PFSK-1 (cell line): ENCODE results near the gene CREB3L2.

Experiments used
- FOXP2 ChIP-seq: optimal IDR thresholded peaks from 2 replicates; pipeline ENCODE3; 2011; ENCODE audit warnings: borderline replicate concordance, control low read depth, inconsistent platforms; ENCODE audit not compliant: insufficient read depth; ENCODE audit errors: extremely low read length, extremely low read depth
- POLR2AphosphoS5 ChIP-seq: IDR thresholded peaks from 2 replicates; pipeline ENCODE4 v1.6.1; 2012; ENCODE audit warnings: low read depth, mild to moderate bottlenecking, control low read depth, low read length, moderate library complexity
- SIN3A ChIP-seq: IDR thresholded peaks from 2 replicates; pipeline ENCODE4 v1.6.1; 2012; ENCODE audit warnings: mild to moderate bottlenecking, low read length, moderate library complexity, borderline replicate concordance; ENCODE audit not compliant: insufficient read depth
- TAF1 ChIP-seq: IDR thresholded peaks from 2 replicates; pipeline ENCODE4 v1.6.1; 2012; ENCODE audit warnings: low read length, control low read depth, borderline replicate concordance; ENCODE audit not compliant: insufficient read depth
- TF ChIP-seq, protein P1 (sequence below), 2 experiments: IDR thresholded peaks; 2 replicates each; pipeline versions ENCODE4 v1.6.1 to v1.8.0; 2011 to 2012; ENCODE audit warnings: low read depth in 2 of 2, low read length in 2 of 2, control low read depth in 1 of 2, inconsistent platforms in 1 of 2, mild to moderate bottlenecking in 1 of 2, moderate library complexity in 1 of 2; ENCODE audit not compliant: insufficient read depth in 1 of 2

CREB3L2 gene

DNA sequence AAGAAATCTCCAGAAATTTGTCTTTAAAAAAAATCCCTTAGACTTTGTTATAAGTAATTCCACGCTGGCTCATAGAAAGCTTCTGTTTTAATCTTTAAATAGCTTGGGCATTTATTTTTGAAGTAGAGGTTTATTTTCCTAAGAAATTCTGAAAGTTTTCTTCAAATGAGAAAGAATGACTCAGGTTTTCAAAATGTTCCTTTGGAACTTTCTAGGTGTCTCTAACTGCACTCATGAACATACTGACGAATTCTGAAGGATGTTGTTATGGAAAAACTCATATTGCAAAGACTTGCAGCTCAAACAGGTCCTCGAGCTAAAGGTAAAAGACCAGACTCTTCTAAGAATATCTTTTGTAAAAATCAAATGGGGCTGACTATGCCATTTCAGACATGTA, 165.8 kb downstream of the CREB3L2 start:
- TF ChIP-seq, protein P1, sequence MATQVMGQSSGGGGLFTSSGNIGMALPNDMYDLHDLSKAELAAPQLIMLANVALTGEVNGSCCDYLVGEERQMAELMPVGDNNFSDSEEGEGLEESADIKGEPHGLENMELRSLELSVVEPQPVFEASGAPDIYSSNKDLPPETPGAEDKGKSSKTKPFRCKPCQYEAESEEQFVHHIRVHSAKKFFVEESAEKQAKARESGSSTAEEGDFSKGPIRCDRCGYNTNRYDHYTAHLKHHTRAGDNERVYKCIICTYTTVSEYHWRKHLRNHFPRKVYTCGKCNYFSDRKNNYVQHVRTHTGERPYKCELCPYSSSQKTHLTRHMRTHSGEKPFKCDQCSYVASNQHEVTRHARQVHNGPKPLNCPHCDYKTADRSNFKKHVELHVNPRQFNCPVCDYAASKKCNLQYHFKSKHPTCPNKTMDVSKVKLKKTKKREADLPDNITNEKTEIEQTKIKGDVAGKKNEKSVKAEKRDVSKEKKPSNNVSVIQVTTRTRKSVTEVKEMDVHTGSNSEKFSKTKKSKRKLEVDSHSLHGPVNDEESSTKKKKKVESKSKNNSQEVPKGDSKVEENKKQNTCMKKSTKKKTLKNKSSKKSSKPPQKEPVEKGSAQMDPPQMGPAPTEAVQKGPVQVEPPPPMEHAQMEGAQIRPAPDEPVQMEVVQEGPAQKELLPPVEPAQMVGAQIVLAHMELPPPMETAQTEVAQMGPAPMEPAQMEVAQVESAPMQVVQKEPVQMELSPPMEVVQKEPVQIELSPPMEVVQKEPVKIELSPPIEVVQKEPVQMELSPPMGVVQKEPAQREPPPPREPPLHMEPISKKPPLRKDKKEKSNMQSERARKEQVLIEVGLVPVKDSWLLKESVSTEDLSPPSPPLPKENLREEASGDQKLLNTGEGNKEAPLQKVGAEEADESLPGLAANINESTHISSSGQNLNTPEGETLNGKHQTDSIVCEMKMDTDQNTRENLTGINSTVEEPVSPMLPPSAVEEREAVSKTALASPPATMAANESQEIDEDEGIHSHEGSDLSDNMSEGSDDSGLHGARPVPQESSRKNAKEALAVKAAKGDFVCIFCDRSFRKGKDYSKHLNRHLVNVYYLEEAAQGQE (IDR thresholded peaks at IDR 0.05; ENCODE audit: insufficient read depth in 1 of 2, low read depth in 2 of 2, low read length in 2 of 2), result no peak
- TF ChIP-seq SIN3A (no peak), TAF1 (no peak), FOXP2 (no peak), POLR2AphosphoS5 (no peak)

DNA sequence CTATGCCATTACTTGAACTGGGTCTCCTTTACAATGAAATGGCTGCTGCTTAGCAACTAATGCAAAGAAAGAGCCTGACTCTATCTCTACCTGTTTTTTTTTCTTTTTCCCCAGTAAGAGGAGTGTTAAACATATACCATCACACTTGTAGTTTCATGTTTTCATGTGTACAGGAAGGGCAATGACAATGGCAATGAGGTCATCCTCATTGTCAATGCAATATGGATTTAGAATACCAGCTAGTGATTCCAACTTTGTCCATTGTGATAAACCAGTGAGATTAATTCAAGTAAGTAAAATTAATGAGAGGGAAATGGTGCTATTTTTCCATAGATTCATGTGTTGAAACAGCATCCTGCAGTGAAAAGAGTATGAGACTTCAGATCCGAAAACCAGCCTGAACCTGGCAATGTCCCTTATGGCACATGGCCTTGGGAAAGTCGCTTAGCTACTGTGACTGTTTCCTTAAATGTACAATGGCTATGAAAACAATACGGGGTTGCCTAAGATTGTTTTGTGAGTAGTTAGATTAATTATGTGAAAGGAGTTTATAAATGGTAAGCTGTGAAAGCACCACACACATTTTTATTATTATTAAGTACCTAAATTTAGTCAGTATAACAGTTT, 166.3 kb downstream of the CREB3L2 start:
- TF ChIP-seq, protein P1 (IDR thresholded peaks at IDR 0.05; ENCODE audit: insufficient read depth in 1 of 2, low read depth in 2 of 2, low read length in 2 of 2), result no peak
- no peak for TF ChIP-seq POLR2AphosphoS5
- TF ChIP-seq TAF1, result no peak
- no peak for TF ChIP-seq FOXP2
- TF ChIP-seq SIN3A, result no peak

DNA sequence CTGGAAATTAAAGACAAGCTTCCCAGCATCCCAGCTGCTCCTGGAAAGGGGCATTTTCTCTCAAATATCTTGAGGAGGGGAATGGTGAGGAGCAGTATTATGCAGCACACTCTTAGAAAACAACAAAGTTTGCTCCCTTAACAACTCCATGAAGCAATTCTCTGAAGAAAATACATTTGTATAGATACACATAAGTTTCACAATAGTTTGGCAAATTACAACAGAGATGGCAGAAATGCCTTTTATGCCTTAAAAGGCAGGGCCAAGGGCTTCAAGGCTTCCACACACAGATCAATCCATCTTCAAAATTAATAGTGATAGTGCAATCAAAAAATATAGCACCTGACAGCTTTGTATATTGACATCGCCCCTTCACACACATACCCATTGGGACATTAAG, 167.3 kb downstream of the CREB3L2 start:
- TF ChIP-seq TAF1, result no peak
- TF ChIP-seq POLR2AphosphoS5, result no peak
- TF ChIP-seq, protein P1 (IDR thresholded peaks at IDR 0.05; ENCODE audit: insufficient read depth in 1 of 2, low read depth in 2 of 2, low read length in 2 of 2), result no peak
- no peak for TF ChIP-seq SIN3A
- no peak for TF ChIP-seq FOXP2

DNA sequence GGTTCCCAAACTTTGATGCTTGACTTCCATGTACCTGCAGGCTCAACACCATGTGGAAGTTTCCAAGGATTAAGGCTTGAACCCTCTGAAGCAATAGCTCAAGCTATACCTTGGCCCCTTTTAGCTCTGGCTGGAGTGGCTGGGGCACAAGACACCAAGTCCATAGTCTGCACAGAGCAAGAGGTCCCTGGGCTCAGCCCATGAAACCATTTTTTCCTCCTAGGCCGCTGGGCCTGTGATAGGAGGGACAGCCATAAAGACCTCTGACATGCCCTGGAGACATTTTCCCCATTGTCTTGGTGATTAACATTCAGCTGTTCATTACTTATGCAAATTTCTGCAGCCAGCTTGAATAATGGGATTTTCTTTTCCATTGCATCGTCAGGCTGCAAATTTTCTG, 169.5 kb downstream of the CREB3L2 start:
- TF ChIP-seq POLR2AphosphoS5 (no peak), TAF1 (no peak), FOXP2 (no peak), SIN3A (no peak)
- TF ChIP-seq, protein P1 (IDR thresholded peaks at IDR 0.05; ENCODE audit: insufficient read depth in 1 of 2, low read depth in 2 of 2, low read length in 2 of 2), result no peak
